Muscle layer of colon (tissue), 2 donors: Measurements from ENCODE around the gene ATP5F1C.
A peak's percentile ranks its signal among the peaks of the same experiment; 100 is the strongest.

ENCODE experiments used
- H3K27ac ChIP-seq: one replicate; pipeline ENCODE4 v1.7.0; 2013; ENCODE audit warnings: low read depth, mild to moderate bottlenecking, low read length, moderate library complexity
- H3K27me3 ChIP-seq, 2 donors: one replicate each; pipeline ENCODE4 v1.7.0; 2013; ENCODE audit warnings: low read length in 2 of 2, mild to moderate bottlenecking in 2 of 2; ENCODE audit not compliant: insufficient read depth in 2 of 2, control insufficient read depth in 1 of 2
- H3K36me3 ChIP-seq: one replicate; pipeline ENCODE4 v1.7.0; 2013; ENCODE audit warnings: mild to moderate bottlenecking, low read length; ENCODE audit not compliant: insufficient read depth
- H3K4me1 ChIP-seq: one replicate; pipeline ENCODE4 v1.7.0; 2013; ENCODE audit warnings: mild to moderate bottlenecking, low read length; ENCODE audit not compliant: insufficient read depth
- H3K4me3 ChIP-seq, 2 donors: one replicate each; pipeline ENCODE4 v1.7.0; 2013; ENCODE audit warnings: low read length in 2 of 2, low read depth in 1 of 2, mild to moderate bottlenecking in 1 of 2, moderate library complexity in 1 of 2
- H3K9ac ChIP-seq: one replicate; pipeline ENCODE4 v1.7.0; 2013; ENCODE audit warnings: low read length
- H3K9me3 ChIP-seq: one replicate; pipeline ENCODE4 v1.7.0; 2013; ENCODE audit warnings: mild to moderate bottlenecking, low read length
- donor health status: abdominal sarcoma.
- donor health status: Adenocarcinoma of cecum.

Gene ATP5F1C

GRCh38 chr10:7819121-7819460 is 31.1 kb downstream of the ATP5F1C start:
- no peaks in the 10 kb centered on the region for H3K36me3 ChIP-seq
- H3K4me3 ChIP-seq = peak overlapping the region; percentile 43 to 98
- peak overlapping the region; percentile 50 for H3K9ac ChIP-seq
- H3K27ac ChIP-seq = peak overlapping the region; percentile 69
- H3K27me3 ChIP-seq = no peaks in the 10 kb centered on the region
- peaks cover 9% of the 10 kb centered on the region for H3K4me1 ChIP-seq
- H3K9me3 ChIP-seq = no peaks in the 10 kb centered on the region

- Histone ChIP-seq H3K9me3 (no peaks in the 10 kb centered on the region), H3K4me3 (no peak overlapping the region), H3K27me3 (no peaks in the 10 kb centered on the region), H3K9ac (no peak overlapping the region), H3K27ac (no peak overlapping the region), H3K36me3 (peaks cover 23% of the 10 kb centered on the region), H3K4me1 (peaks cover 8% of the 10 kb centered on the region)
Observed at GRCh38 chr10:7824251-7824650, 36.3 kb downstream of the ATP5F1C start.

GRCh38 chr10:7826971-7827370 is 39.0 kb downstream of the ATP5F1C start:
- Histone ChIP-seq H3K36me3 (peaks cover 23% of the 10 kb centered on the region), H3K27me3 (no peaks in the 10 kb centered on the region), H3K9ac (no peak overlapping the region), H3K9me3 (no peaks in the 10 kb centered on the region), H3K4me3 (no peak overlapping the region), H3K4me1 (no peaks in the 10 kb centered on the region), H3K27ac (no peak overlapping the region)

- Histone ChIP-seq H3K36me3 (peaks cover 21% of the 10 kb centered on the region), H3K4me3 (no peak overlapping the region), H3K4me1 (no peaks in the 10 kb centered on the region), H3K9ac (no peak overlapping the region), H3K27ac (no peak overlapping the region), H3K9me3 (no peaks in the 10 kb centered on the region), H3K27me3 (no peaks in the 10 kb centered on the region)
Observed at GRCh38 chr10:7829289-7829834, 41.4 kb downstream of the ATP5F1C start.

- Histone ChIP-seq H3K27me3 (no peaks in the 10 kb centered on the region), H3K4me1 (no peaks in the 10 kb centered on the region), H3K36me3 (peaks cover under 1% of the 10 kb centered on the region), H3K4me3 (no peak overlapping the region), H3K27ac (no peak overlapping the region), H3K9me3 (no peaks in the 10 kb centered on the region), H3K9ac (no peak overlapping the region)
Observed at GRCh38 chr10:7832060-7832459, 44.1 kb downstream of the ATP5F1C start.

- Histone ChIP-seq H3K9ac (no peak overlapping the region), H3K4me3 (no peak overlapping the region), H3K36me3 (no peaks in the 10 kb centered on the region), H3K9me3 (no peaks in the 10 kb centered on the region), H3K27me3 (no peaks in the 10 kb centered on the region), H3K4me1 (no peaks in the 10 kb centered on the region), H3K27ac (no peak overlapping the region)
Observed at GRCh38 chr10:7833210-7833609, 45.2 kb downstream of the ATP5F1C start.

GRCh38 chr10:7834262-7834661 is 46.3 kb downstream of the ATP5F1C start:
- Histone ChIP-seq H3K9ac (no peak overlapping the region), H3K4me1 (no peaks in the 10 kb centered on the region), H3K36me3 (no peaks in the 10 kb centered on the region), H3K4me3 (no peak overlapping the region), H3K9me3 (no peaks in the 10 kb centered on the region), H3K27me3 (no peaks in the 10 kb centered on the region), H3K27ac (no peak overlapping the region)

- Histone ChIP-seq H3K9me3 (no peaks in the 10 kb centered on the region), H3K27ac (no peak overlapping the region), H3K27me3 (no peaks in the 10 kb centered on the region), H3K4me1 (no peaks in the 10 kb centered on the region), H3K4me3 (no peak overlapping the region), H3K36me3 (no peaks in the 10 kb centered on the region), H3K9ac (no peak overlapping the region)
Observed at GRCh38 chr10:7836571-7836970, 48.6 kb downstream of the ATP5F1C start.

GRCh38 chr10:7846591-7846990 is 58.6 kb downstream of the ATP5F1C start:
- no peak overlapping the region for H3K9ac ChIP-seq
- no peaks in the 10 kb centered on the region for H3K27me3 ChIP-seq
- H3K9me3 ChIP-seq = no peaks in the 10 kb centered on the region
- H3K4me1 ChIP-seq = no peaks in the 10 kb centered on the region
- H3K4me3 ChIP-seq = no peak overlapping the region
- H3K36me3 ChIP-seq = no peaks in the 10 kb centered on the region
- H3K27ac ChIP-seq = no peak overlapping the region

- no peaks in the 10 kb centered on the region for H3K27me3 ChIP-seq
- no peaks in the 10 kb centered on the region for H3K36me3 ChIP-seq
- no peak overlapping the region for H3K27ac ChIP-seq
- H3K4me3 ChIP-seq = no peak overlapping the region
- H3K4me1 ChIP-seq = peaks cover 12% of the 10 kb centered on the region
- no peak overlapping the region for H3K9ac ChIP-seq
- no peaks in the 10 kb centered on the region for H3K9me3 ChIP-seq
Observed at GRCh38 chr10:7853226-7853842, 65.4 kb downstream of the ATP5F1C start.

GRCh38 chr10:7853890-7854289 is 65.9 kb downstream of the ATP5F1C start:
- Histone ChIP-seq H3K4me1 (peaks cover 12% of the 10 kb centered on the region), H3K9ac (no peak overlapping the region), H3K27me3 (no peaks in the 10 kb centered on the region), H3K27ac (no peak overlapping the region), H3K4me3 (no peak overlapping the region), H3K36me3 (no peaks in the 10 kb centered on the region), H3K9me3 (no peaks in the 10 kb centered on the region)

GRCh38 chr10:7855205-7855604 is 67.2 kb downstream of the ATP5F1C start:
- Histone ChIP-seq H3K27me3 (no peaks in the 10 kb centered on the region), H3K9me3 (no peaks in the 10 kb centered on the region), H3K4me3 (no peak overlapping the region), H3K9ac (no peak overlapping the region), H3K27ac (no peak overlapping the region), H3K4me1 (peaks cover 12% of the 10 kb centered on the region), H3K36me3 (no peaks in the 10 kb centered on the region)
